ENCODE data around the gene FBXO28. TPM values are rescaled to one million over a fixed set of nuclear protein-coding genes. Genes with fewer than 3 reads are reported as not detected.

FBXO28 gene
- polyA plus RNA-seq, 1 of the 3 experiments (the other 2 are of a cell fraction) = 8.1 TPM

GRCh38 chr1:224182866-224183590, 69.1 kb downstream of the FBXO28 start, which contains the start of gene DEGS1:
DEGS1 (plus strand) TSS chr1:224183240; CDS start chr1:224183337, 97 bp downstream.
- Histone ChIP-seq H3K36me3 (replicated peaks in 1 of 2; ENCODE audit: control insufficient read depth in 1 of 2, insufficient read depth in 2 of 2, low read length in 1 of 2) (peaks cover 0 to 14% of the 10 kb centered on the region in 2 experiments), H2AFZ (ENCODE audit: low read depth) (peak within 1 kb of the TSS; percentile 91), H3K4me2 (peak within 1 kb of the TSS; percentile 94), H3K79me2 (ENCODE audit: insufficient read depth) (peaks cover 55% of the 10 kb centered on the region), H3K27ac (ENCODE audit: low read depth in 2 of 2, low read length in 1 of 2) (peak within 1 kb of the TSS; percentile 84 to 85), H3K9me2 (no peaks in the 10 kb centered on the region), H4K20me1 (ENCODE audit: insufficient read depth) (peaks cover 21% of the 10 kb centered on the region; the same call in 1 of the 2 replicates), H3K27me3 (ENCODE audit: insufficient read depth) (no peaks in the 10 kb centered on the region), H3K4me3 (ENCODE audit: low read depth in 2 of 2, low read length in 1 of 2) (peak within 1 kb of the TSS; percentile 63 to 73), H3K9ac (peak within 1 kb of the TSS; percentile 94), H3F3A (replicated peaks; ENCODE audit: insufficient read depth) (peaks cover 3% of the 10 kb centered on the region), H3K9me3 (no peaks in the 10 kb centered on the region), H3K4me1 (ENCODE audit: control insufficient read depth in 1 of 2, insufficient read depth in 2 of 2, low read depth in 1 of 2, low read length in 1 of 2) (peaks cover 5 to 13% of the 10 kb centered on the region in 2 experiments; a peak in 2 of 4 replicates)
- POLR2A ChIA-PET = interaction anchor here (0.5 to 1.8 kb wide), 4 partner anchors 9 to 60 kb away, joined by 3 to 4 read pairs (median 3); no protein-coding TSS in a partner anchor
- CTCF ChIA-PET = interaction anchor here (0.7 to 1.3 kb wide), 5 partner anchors 10 to 67 kb away, joined by 3 read pairs; no protein-coding TSS in a partner anchor
- DNase-seq = peak; percentile 99
- WGBS (ENCODE audit: low lambda C conversion rate) = 2% methylated on average over 17 of the region's 94 CpGs
- TF ChIP-seq TEAD4 (IDR thresholded peaks at IDR 0.05; ENCODE audit: borderline replicate concordance, insufficient read depth) = no peak
- peak; percentile 78 for TF ChIP-seq MXI1 (IDR thresholded peaks at IDR 0.05; ENCODE audit: low read depth, low read length)
- TF ChIP-seq USF1 (IDR thresholded peaks at IDR 0.05; ENCODE audit: borderline replicate concordance, low read depth) = no peak
- no peak for TF ChIP-seq SMC3 (IDR thresholded peaks at IDR 0.05; ENCODE audit: low read depth, low read length)
- no peak for TF ChIP-seq USF2 (IDR thresholded peaks at IDR 0.05; ENCODE audit: borderline replicate concordance, low read depth, low read length)
- TF ChIP-seq REST (IDR thresholded peaks at IDR 0.05; ENCODE audit: low read depth, low read length) = peak; percentile 17; the same call in 1 of the 2 replicates
- TF ChIP-seq RFX5 (IDR thresholded peaks at IDR 0.05; ENCODE audit: low read length) = no peak; the same call in 1 of the 2 replicates
- TF ChIP-seq FOXJ3 (CRISPR knock-in tag; IDR thresholded peaks at IDR 0.05) = 0 out of 2 replicates have a peak, but pooled peaks have one; percentile 16
- TF ChIP-seq RCOR1 (IDR thresholded peaks at IDR 0.05; ENCODE audit: low read length) = no peak
- TF ChIP-seq GABPA (IDR thresholded peaks at IDR 0.05; ENCODE audit: low read depth) = no peak
- TF ChIP-seq MAX (IDR thresholded peaks at IDR 0.05; ENCODE audit: low read depth) = peak; percentile 67
- no peak for TF ChIP-seq IRF3 (IDR thresholded peaks at IDR 0.05; ENCODE audit: low read depth, low read length)
- no peak; a peak in 1 of 4 replicates for TF ChIP-seq EP300 (IDR thresholded peaks at IDR 0.05; ENCODE audit: borderline replicate concordance in 1 of 2, low read depth in 1 of 2, low read length in 1 of 2)
- TF ChIP-seq TAF1 (IDR thresholded peaks at IDR 0.05; ENCODE audit: borderline replicate concordance, low read depth, low read length) = peak; percentile 61
- no peak for TF ChIP-seq FOXM1 (IDR thresholded peaks at IDR 0.05; ENCODE audit: low read depth)
- TF ChIP-seq EZH2phosphoT487 (IDR thresholded peaks at IDR 0.05; ENCODE audit: borderline replicate concordance, low read depth) = no peak
- peak; percentile 67 for TF ChIP-seq POLR2AphosphoS5 (IDR thresholded peaks at IDR 0.05; ENCODE audit: low read depth, low read length)
- TF ChIP-seq RXRA (IDR thresholded peaks at IDR 0.05; ENCODE audit: borderline replicate concordance, low read depth) = no peak
- no peak for TF ChIP-seq RAD21 (IDR thresholded peaks at IDR 0.05; ENCODE audit: low read length)
- TF ChIP-seq CTCF (IDR thresholded peaks at IDR 0.05) = no peak; the same call in 1 of the 2 replicates
- TF ChIP-seq NRF1 (IDR thresholded peaks at IDR 0.05; ENCODE audit: low read depth, low read length) = 0 out of 2 replicates have a peak, but pooled peaks have one; percentile 18
- TF ChIP-seq TCF12 (IDR thresholded peaks at IDR 0.05) = no peak
- no peak; the same call in 1 of the 2 replicates for TF ChIP-seq FOSL2 (IDR thresholded peaks at IDR 0.05; ENCODE audit: borderline replicate concordance, low read depth)

All from SK-N-SH (cell line).